ENCODE measurements around the gene ARHGAP40. TPM values are rescaled to one million over a fixed set of nuclear protein-coding genes. Genes with fewer than 3 reads are reported as not detected.
"Not testable (repeated sequence)": the region's sequence is repeated elsewhere in the genome, so short reads cannot be mapped to it uniquely, and the experiment has no call there.

ARHGAP40 gene
- total and polyA plus RNA-seq, 7 experiments from 2014 or later = not detected

GRCh38 chr20:38592411-38592790 lies 9.2 kb upstream of the ARHGAP40 start:
- DNase-seq; H3K27ac ChIP-seq (ENCODE audit: low read depth, low read length); H3K9me3 Mint-ChIP-seq; ATAC-seq; CTCF ChIA-PET; POLR2A ChIA-PET; H3K36me3 ChIP-seq (ENCODE audit: control insufficient read depth in 2 of 3, insufficient read depth in 3 of 3, low read length in 3 of 3); H3K4me3 Mint-ChIP-seq; H3K4me1 Mint-ChIP-seq; H3K27ac Mint-ChIP-seq; H3K36me3 Mint-ChIP-seq; H3K4me3 ChIP-seq (ENCODE audit: low read length); intact Hi-C loops (cut with micrococcal nuclease); H3K4me1 ChIP-seq (ENCODE audit: control insufficient read depth in 2 of 2, insufficient read depth in 2 of 2, low read length in 2 of 2); H3K9me3 ChIP-seq (ENCODE audit: control insufficient read depth in 2 of 3, low read length in 3 of 3); H3K27me3 ChIP-seq (ENCODE audit: control insufficient read depth in 2 of 2, insufficient read depth in 2 of 2, low read length in 2 of 2): not testable (repeated sequence)
- H3K27me3 Mint-ChIP-seq = peaks cover 0 to 11% (median 3%) of the 10 kb centered on the region in 5 donors

- H3K9me3 ChIP-seq (ENCODE audit: control insufficient read depth in 2 of 3, low read length in 3 of 3); H3K36me3 Mint-ChIP-seq; POLR2A ChIA-PET; CTCF ChIA-PET; H3K27me3 ChIP-seq (ENCODE audit: control insufficient read depth in 2 of 2, insufficient read depth in 2 of 2, low read length in 2 of 2); H3K27ac Mint-ChIP-seq; ATAC-seq; H3K27ac ChIP-seq (ENCODE audit: low read depth, low read length); intact Hi-C loops (cut with micrococcal nuclease); H3K36me3 ChIP-seq (ENCODE audit: control insufficient read depth in 2 of 3, insufficient read depth in 3 of 3, low read length in 3 of 3); H3K4me1 ChIP-seq (ENCODE audit: control insufficient read depth in 2 of 2, insufficient read depth in 2 of 2, low read length in 2 of 2); H3K4me3 Mint-ChIP-seq; DNase-seq; H3K9me3 Mint-ChIP-seq; H3K4me1 Mint-ChIP-seq; H3K4me3 ChIP-seq (ENCODE audit: low read length): not testable (repeated sequence)
- peaks cover 0 to 15% (median 12%) of the 10 kb centered on the region in 5 donors for H3K27me3 Mint-ChIP-seq
These were observed 7.3 kb upstream of the ARHGAP40 start for GRCh38 chr20:38594281-38594680.

GRCh38 chr20:38595886-38596285 lies 5.7 kb upstream of the ARHGAP40 start:
- intact Hi-C loops (cut with micrococcal nuclease); H3K4me1 Mint-ChIP-seq; H3K36me3 Mint-ChIP-seq; DNase-seq; ATAC-seq; H3K27ac Mint-ChIP-seq; H3K27ac ChIP-seq (ENCODE audit: low read depth, low read length); POLR2A ChIA-PET; H3K4me3 Mint-ChIP-seq; H3K36me3 ChIP-seq (ENCODE audit: control insufficient read depth in 2 of 3, insufficient read depth in 3 of 3, low read length in 3 of 3); H3K4me3 ChIP-seq (ENCODE audit: low read length); CTCF ChIA-PET; H3K27me3 ChIP-seq (ENCODE audit: control insufficient read depth in 2 of 2, insufficient read depth in 2 of 2, low read length in 2 of 2); H3K9me3 ChIP-seq (ENCODE audit: control insufficient read depth in 2 of 3, low read length in 3 of 3); H3K9me3 Mint-ChIP-seq; H3K4me1 ChIP-seq (ENCODE audit: control insufficient read depth in 2 of 2, insufficient read depth in 2 of 2, low read length in 2 of 2): not testable (repeated sequence)
- peaks cover 9 to 22% (median 19%) of the 10 kb centered on the region in 5 donors for H3K27me3 Mint-ChIP-seq

- Histone ChIP-seq H3K9me3 (ENCODE audit: control insufficient read depth in 2 of 3, low read length in 3 of 3) (no peaks in the 10 kb centered on the region), H3K36me3 (ENCODE audit: control insufficient read depth in 2 of 3, insufficient read depth in 3 of 3, low read length in 3 of 3) (no peaks in the 10 kb centered on the region), H3K27me3 (ENCODE audit: control insufficient read depth in 2 of 2, insufficient read depth in 2 of 2, low read length in 2 of 2) (no peaks in the 10 kb centered on the region), H3K4me1 (ENCODE audit: control insufficient read depth in 2 of 2, insufficient read depth in 2 of 2, low read length in 2 of 2) (no peaks in the 10 kb centered on the region), H3K4me3 (ENCODE audit: low read length) (no peak overlapping the region), H3K27ac (ENCODE audit: low read depth, low read length) (no peak overlapping the region)
- no peak for ATAC-seq
- H3K4me1 Mint-ChIP-seq = peaks cover 0 to 11% (median 6%) of the 10 kb centered on the region in 7 donors
- H3K9me3 Mint-ChIP-seq = no peaks in the 10 kb centered on the region
- ChIA-PET CTCF (no interaction called here), POLR2A (no interaction called here)
- H3K4me3 Mint-ChIP-seq = no peak overlapping the region
- no peak for DNase-seq
- intact Hi-C loops (cut with micrococcal nuclease) = no loop called here
- H3K27ac Mint-ChIP-seq = no peak overlapping the region
- H3K27me3 Mint-ChIP-seq = peaks cover 38 to 52% (median 47%) of the 10 kb centered on the region in 5 donors
- no peaks in the 10 kb centered on the region for H3K36me3 Mint-ChIP-seq
These were observed 2.2 kb upstream of the ARHGAP40 start for GRCh38 chr20:38599410-38599882.

GRCh38 chr20:38600057-38600456 lies 1.6 kb upstream of the ARHGAP40 start:
- intact Hi-C loops (cut with micrococcal nuclease) = no loop called here
- H3K27me3 ChIP-seq (ENCODE audit: control insufficient read depth in 2 of 2, insufficient read depth in 2 of 2, low read length in 2 of 2) = no peaks in the 10 kb centered on the region

GRCh38 chr20:38602185-38602581 lies 574 bp downstream of the ARHGAP40 start:
- Histone ChIP-seq H3K27me3 (ENCODE audit: control insufficient read depth in 2 of 2, insufficient read depth in 2 of 2, low read length in 2 of 2) (no peaks in the 10 kb centered on the region), H3K36me3 (ENCODE audit: control insufficient read depth in 2 of 3, insufficient read depth in 3 of 3, low read length in 3 of 3) (no peaks in the 10 kb centered on the region), H3K27ac (ENCODE audit: low read depth, low read length) (no peak overlapping the region), H3K4me1 (ENCODE audit: control insufficient read depth in 2 of 2, insufficient read depth in 2 of 2, low read length in 2 of 2) (no peaks in the 10 kb centered on the region), H3K9me3 (ENCODE audit: control insufficient read depth in 2 of 3, low read length in 3 of 3) (no peaks in the 10 kb centered on the region), H3K4me3 (ENCODE audit: low read length) (no peak overlapping the region)
- DNase-seq (no peak), ATAC-seq (no peak)
- intact Hi-C loops (cut with micrococcal nuclease) = no loop called here
- Mint-ChIP-seq H3K4me3 (no peak overlapping the region), H3K27ac (no peak overlapping the region), H3K27me3 (peaks cover 51 to 63% (median 60%) of the 10 kb centered on the region in 5 donors), H3K36me3 (no peaks in the 10 kb centered on the region), H3K9me3 (no peaks in the 10 kb centered on the region), H3K4me1 (peaks cover 0 to 11% (median 6%) of the 10 kb centered on the region in 7 donors)
- CTCF ChIA-PET = no interaction called here
- POLR2A ChIA-PET = no interaction called here

More at GRCh38 chr20:38600057-38600456, 1.6 kb upstream of the ARHGAP40 start:
- H3K27me3 Mint-ChIP-seq = peaks cover 41 to 55% (median 51%) of the 10 kb centered on the region in 5 donors
- no peak overlapping the region for H3K27ac ChIP-seq (ENCODE audit: low read depth, low read length)
- H3K36me3 ChIP-seq (ENCODE audit: control insufficient read depth in 2 of 3, insufficient read depth in 3 of 3, low read length in 3 of 3) = no peaks in the 10 kb centered on the region
- no peak overlapping the region for H3K4me3 ChIP-seq (ENCODE audit: low read length)
- H3K4me1 Mint-ChIP-seq = peaks cover 0 to 11% (median 6%) of the 10 kb centered on the region in 7 donors
- H3K4me3 Mint-ChIP-seq = no peak overlapping the region
- ChIA-PET POLR2A (no interaction called here), CTCF (no interaction called here)
- ATAC-seq (no peak), DNase-seq (no peak)
- H3K9me3 ChIP-seq (ENCODE audit: control insufficient read depth in 2 of 3, low read length in 3 of 3) = no peaks in the 10 kb centered on the region
- H3K27ac Mint-ChIP-seq = no peak overlapping the region
- no peaks in the 10 kb centered on the region for H3K36me3 Mint-ChIP-seq
- no peaks in the 10 kb centered on the region for H3K9me3 Mint-ChIP-seq
- H3K4me1 ChIP-seq (ENCODE audit: control insufficient read depth in 2 of 2, insufficient read depth in 2 of 2, low read length in 2 of 2) = no peaks in the 10 kb centered on the region

GRCh38 chr20:38603286-38603685 lies 1.7 kb downstream of the ARHGAP40 start:
- H3K36me3 Mint-ChIP-seq = no peaks in the 10 kb centered on the region
- Histone ChIP-seq H3K36me3 (ENCODE audit: control insufficient read depth in 2 of 3, insufficient read depth in 3 of 3, low read length in 3 of 3) (no peaks in the 10 kb centered on the region), H3K27me3 (ENCODE audit: control insufficient read depth in 2 of 2, insufficient read depth in 2 of 2, low read length in 2 of 2) (no peaks in the 10 kb centered on the region), H3K4me1 (ENCODE audit: control insufficient read depth in 2 of 2, insufficient read depth in 2 of 2, low read length in 2 of 2) (no peaks in the 10 kb centered on the region), H3K4me3 (ENCODE audit: low read length) (no peak overlapping the region), H3K27ac (ENCODE audit: low read depth, low read length) (no peak overlapping the region), H3K9me3 (ENCODE audit: control insufficient read depth in 2 of 3, low read length in 3 of 3) (no peaks in the 10 kb centered on the region)
- H3K9me3 Mint-ChIP-seq = no peaks in the 10 kb centered on the region
- H3K4me3 Mint-ChIP-seq = no peak overlapping the region
- DNase-seq (no peak), ATAC-seq (no peak)
- peaks cover 0 to 11% (median 6%) of the 10 kb centered on the region in 7 donors for H3K4me1 Mint-ChIP-seq
- intact Hi-C loops (cut with micrococcal nuclease) = no loop called here
- no peak overlapping the region for H3K27ac Mint-ChIP-seq
- POLR2A ChIA-PET = no interaction called here
- CTCF ChIA-PET = no interaction called here
- H3K27me3 Mint-ChIP-seq = peaks cover 53 to 64% (median 59%) of the 10 kb centered on the region in 5 donors

All from naive thymus-derived CD4-positive, alpha-beta T cell (primary cell).